Gastrocnemius medialis (tissue), 4 donors: Measurements from ENCODE around the gene STMND1.
"Not testable (repeated sequence)": the region's sequence is repeated elsewhere in the genome, so short reads cannot be mapped to it uniquely, and the experiment has no call there.

Experiments used
- CTCF ChIP-seq, 5 experiments: fragments of 450-650 bp in 3 of 5; fragments of 200-600 bp in 2 of 5; sonication (generic) in 2 of 5; IDR thresholded peaks in 4 of 5; conservative IDR thresholded peaks in 1 of 5; 1 replicate in 4 of 5; 2 replicates in 1 of 5; pipeline ENCODE4 v1.5.1; 2016 to 2019; ENCODE audit warnings: antibody characterized with exemption in 5 of 5, mild to moderate bottlenecking in 3 of 5, moderate library complexity in 3 of 5
- POLR2A ChIP-seq, 2 donors: fragments of 450-650 bp; IDR thresholded peaks; one replicate each; pipeline ENCODE4 v1.6.1; 2017; ENCODE audit warnings: antibody characterized with exemption in 2 of 2, mild to moderate bottlenecking in 2 of 2, moderate library complexity in 2 of 2

GRCh38 chr6:17070400-17070799 lies 31.4 kb upstream of the STMND1 start:
- not testable (repeated sequence) for TF ChIP-seq CTCF (IDR thresholded peaks at IDR 0.05 in 4 of 5, conservative IDR thresholded peaks at IDR 0.05 in 1 of 5); POLR2A (IDR thresholded peaks at IDR 0.05)
